Activated naive CD4-positive, alpha-beta T cell treated with anti-CD3 and anti-CD28 coated beads, Interleukin-2, amount 50 U/mL, for 72 hours (primary cell): Measurements from ENCODE around the gene ZNF155. TPM values are rescaled to one million over a fixed set of nuclear protein-coding genes. Genes with fewer than 3 reads are reported as not detected.

ENCODE experiments used
- ATAC-seq, 2 donors: fragments of 150-1000 bp; cut with Tn5 transposase; 2 replicates each; pipeline ENCODE4 v1.10.0; 2021; ENCODE audit warnings: mild to moderate bottlenecking in 2 of 2, moderate library complexity in 2 of 2
- DNase-seq, 2 donors: peaks; one replicate each; pipeline ENCODE4 v3.0.0; 2021 to 2022; ENCODE audit warnings: low spot score in 2 of 2
- H3K27ac Mint-ChIP-seq, 2 donors: one replicate each; pipeline ENCODE4 v1.8.0; 2022; ENCODE audit warnings: mild to moderate bottlenecking in 2 of 2, mixed read lengths in 2 of 2
- H3K36me3 Mint-ChIP-seq, 2 donors: one replicate each; pipeline ENCODE4 v1.8.0; 2022; ENCODE audit warnings: mixed read lengths in 2 of 2
- H3K9me3 Mint-ChIP-seq, 2 donors: one replicate each; pipeline ENCODE4 v1.8.0; 2022; ENCODE audit warnings: mixed read lengths in 2 of 2
- total RNA-seq, 2 donors: library from RNA; stranded (reverse); gene quantifications; one replicate each; pipeline ENCODE4 v1.2.3, GENCODE V29; 2022

ZNF155 gene
- total RNA-seq, 2 donors from 2014 or later, result 4.1 TPM

GRCh38 chr19:43984687-43985000 is 656 bp downstream of the ZNF155 start:
- DNase-seq, result no peak
- Mint-ChIP-seq H3K27ac (peak overlapping the region; percentile 88 to 95), H3K36me3 (peaks cover 14 to 29% of the 10 kb centered on the region in 2 donors), H3K9me3 (peaks cover 7 to 20% of the 10 kb centered on the region in 2 donors)
- ATAC-seq, result peak in 1 of 2 donors; percentile 37

DNA sequence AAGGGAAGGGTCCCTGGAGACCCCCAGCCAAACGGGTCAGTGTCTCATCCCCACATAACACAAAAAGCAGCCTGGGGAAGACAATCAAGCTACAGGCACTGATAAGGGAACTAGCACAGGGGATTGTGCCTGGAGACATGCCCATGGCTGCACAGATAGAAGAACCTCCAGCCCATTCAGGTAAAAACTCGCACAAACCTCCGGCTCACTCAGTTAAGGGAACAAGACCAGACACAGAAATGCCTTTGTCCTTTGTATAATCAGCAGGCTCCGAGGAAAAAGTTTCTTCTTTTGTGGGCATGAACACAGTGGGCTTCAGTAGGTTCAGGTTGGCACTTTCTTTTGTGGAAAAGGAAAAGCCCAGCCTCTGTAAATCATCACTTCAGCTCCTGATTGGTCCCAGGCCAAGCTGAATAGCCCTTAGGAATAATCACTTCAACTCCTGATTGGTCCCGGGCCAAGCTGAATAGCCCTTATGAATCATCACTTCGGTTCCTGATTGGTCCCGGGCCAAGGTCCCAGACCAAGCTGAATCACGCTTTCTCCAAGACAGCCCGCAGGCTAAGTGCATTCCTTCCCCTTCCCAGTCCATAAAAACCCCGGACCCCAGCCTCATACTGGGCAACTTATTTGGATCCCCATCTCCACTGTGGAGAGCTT is 13.8 kb downstream of the ZNF155 start:
- Mint-ChIP-seq H3K36me3 (peaks cover 51 to 66% of the 10 kb centered on the region in 2 donors), H3K9me3 (peaks cover 30 to 32% of the 10 kb centered on the region in 2 donors), H3K27ac (no peak overlapping the region)
- ATAC-seq (no peak), DNase-seq (no peak)

GRCh38 chr19:44002212-44002565 is 18.2 kb downstream of the ZNF155 start:
- H3K36me3 Mint-ChIP-seq, result peaks cover 47 to 60% of the 10 kb centered on the region in 2 donors
- peaks cover 25 to 28% of the 10 kb centered on the region in 2 donors for H3K9me3 Mint-ChIP-seq
- ATAC-seq (no peak), DNase-seq (no peak)
- H3K27ac Mint-ChIP-seq, result peak overlapping the region; percentile 95 to 96

DNA sequence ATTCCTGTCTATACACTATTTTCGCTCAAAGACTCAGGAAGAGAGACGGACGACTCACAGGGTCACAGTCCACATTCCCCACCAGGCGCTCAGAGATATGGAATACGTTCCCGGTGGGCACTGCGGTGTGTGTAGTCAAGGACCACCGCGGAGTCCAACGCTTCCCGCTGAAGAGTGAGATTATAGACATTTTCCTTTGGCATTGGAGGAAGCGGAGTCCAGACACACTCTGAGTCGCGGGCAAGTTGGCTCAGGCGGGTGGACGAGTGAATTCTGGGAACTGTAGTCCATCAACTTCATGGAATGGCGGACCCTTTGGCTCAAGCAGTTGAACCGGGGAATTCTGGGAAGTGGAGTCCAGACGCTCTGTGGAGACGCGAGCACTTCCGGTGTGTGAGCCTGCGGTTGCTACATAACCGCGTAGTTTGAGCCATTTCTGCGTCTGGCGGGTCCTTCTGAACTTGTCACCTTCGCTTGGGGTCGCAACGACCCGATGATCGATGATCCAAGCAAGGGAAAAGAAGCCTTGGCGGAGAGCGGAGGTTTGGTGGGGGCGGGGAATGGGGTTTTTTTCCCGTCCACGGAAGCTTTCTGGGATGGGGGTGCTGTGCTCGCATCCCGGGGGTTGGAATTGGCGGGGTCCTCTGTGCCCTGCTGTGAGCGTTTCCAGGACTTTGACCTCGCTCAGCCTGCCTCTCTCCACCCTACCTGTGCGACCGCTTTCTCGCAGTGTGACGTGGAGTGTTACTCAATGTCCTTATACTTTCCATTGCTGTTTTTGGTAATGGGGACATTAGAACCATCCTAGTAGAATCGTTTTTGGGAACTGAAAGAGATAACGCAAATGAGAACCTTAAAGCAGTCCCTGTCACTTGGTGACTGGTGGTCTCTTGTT is 18.8 kb downstream of the ZNF155 start, which contains the start of gene ZNF230:
Gene ZNF230, plus strand, starts transcription at position 392 of the 895 bp plus-strand sequence. CDS start 4,122 bp downstream, outside the sequence.
- Mint-ChIP-seq H3K9me3 (peaks cover 27 to 34% of the 10 kb centered on the region in 2 donors), H3K36me3 (peaks cover 49 to 60% of the 10 kb centered on the region in 2 donors), H3K27ac (peak within 1 kb of the TSS; percentile 95 to 96)
- ATAC-seq (peak; percentile 93 to 100), DNase-seq (peak; percentile 70 to 80)

- peak in 1 of 2 donors; percentile 35 for ATAC-seq
- DNase-seq, result no peak
- H3K9me3 Mint-ChIP-seq, result peaks cover 28 to 35% of the 10 kb centered on the region in 2 donors
- peaks cover 51 to 60% of the 10 kb centered on the region in 2 donors for H3K36me3 Mint-ChIP-seq
- H3K27ac Mint-ChIP-seq, result peak overlapping the region; percentile 44 to 96
Observed at GRCh38 chr19:44003461-44004009, 19.5 kb downstream of the ZNF155 start.

- no peak overlapping the region for H3K27ac Mint-ChIP-seq
- peaks cover 71 to 75% of the 10 kb centered on the region in 2 donors for H3K36me3 Mint-ChIP-seq
- ATAC-seq (no peak), DNase-seq (no peak)
- H3K9me3 Mint-ChIP-seq, result peaks cover 35 to 46% of the 10 kb centered on the region in 2 donors
Observed at GRCh38 chr19:44005973-44006372, 22.0 kb downstream of the ZNF155 start.

- ATAC-seq (no peak), DNase-seq (no peak)
- peaks cover 42 to 49% of the 10 kb centered on the region in 2 donors for H3K9me3 Mint-ChIP-seq
- peaks cover 76 to 82% of the 10 kb centered on the region in 2 donors for H3K36me3 Mint-ChIP-seq
- no peak overlapping the region for H3K27ac Mint-ChIP-seq
Observed at GRCh38 chr19:44007473-44007872, 23.5 kb downstream of the ZNF155 start.

- H3K27ac Mint-ChIP-seq, result no peak overlapping the region
- peaks cover 40 to 65% of the 10 kb centered on the region in 2 donors for H3K9me3 Mint-ChIP-seq
- H3K36me3 Mint-ChIP-seq, result peaks cover 78 to 92% of the 10 kb centered on the region in 2 donors
- ATAC-seq (no peak), DNase-seq (no peak)
Observed at GRCh38 chr19:44010468-44010867, 26.5 kb downstream of the ZNF155 start.

GRCh38 chr19:44019498-44019897 is 35.5 kb downstream of the ZNF155 start:
- H3K9me3 Mint-ChIP-seq, result peaks cover 26 to 27% of the 10 kb centered on the region in 2 donors
- no peak for ATAC-seq
- DNase-seq, result no peak
- H3K36me3 Mint-ChIP-seq, result peaks cover 14 to 48% of the 10 kb centered on the region in 2 donors
- no peak overlapping the region for H3K27ac Mint-ChIP-seq

- no peak for ATAC-seq
- Mint-ChIP-seq H3K27ac (no peak overlapping the region), H3K9me3 (peaks cover 27 to 28% of the 10 kb centered on the region in 2 donors), H3K36me3 (peaks cover 26 to 55% of the 10 kb centered on the region in 2 donors)
- no peak for DNase-seq
Observed at GRCh38 chr19:44021221-44021620, 37.2 kb downstream of the ZNF155 start.

DNA sequence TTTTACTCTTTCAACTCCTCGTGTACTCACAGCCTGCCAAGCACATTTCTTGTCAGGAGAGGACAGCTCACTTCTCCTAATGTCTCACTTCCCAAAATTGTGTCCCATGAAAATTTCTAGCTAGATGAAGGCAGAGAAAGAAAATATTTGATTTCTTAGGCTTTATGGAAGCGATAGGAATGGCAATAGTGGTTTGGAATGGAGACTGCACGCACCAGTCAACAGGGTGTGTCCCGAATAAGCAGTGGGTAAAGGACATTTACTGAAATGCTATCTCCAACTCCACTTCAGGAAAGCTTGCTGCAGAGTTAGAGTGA is 40.9 kb downstream of the ZNF155 start:
- ATAC-seq (no peak), DNase-seq (no peak)
- Mint-ChIP-seq H3K27ac (peak overlapping the region in 1 of 2 donors; percentile 86), H3K9me3 (peaks cover 21 to 25% of the 10 kb centered on the region in 2 donors), H3K36me3 (peaks cover 54 to 58% of the 10 kb centered on the region in 2 donors)

DNA sequence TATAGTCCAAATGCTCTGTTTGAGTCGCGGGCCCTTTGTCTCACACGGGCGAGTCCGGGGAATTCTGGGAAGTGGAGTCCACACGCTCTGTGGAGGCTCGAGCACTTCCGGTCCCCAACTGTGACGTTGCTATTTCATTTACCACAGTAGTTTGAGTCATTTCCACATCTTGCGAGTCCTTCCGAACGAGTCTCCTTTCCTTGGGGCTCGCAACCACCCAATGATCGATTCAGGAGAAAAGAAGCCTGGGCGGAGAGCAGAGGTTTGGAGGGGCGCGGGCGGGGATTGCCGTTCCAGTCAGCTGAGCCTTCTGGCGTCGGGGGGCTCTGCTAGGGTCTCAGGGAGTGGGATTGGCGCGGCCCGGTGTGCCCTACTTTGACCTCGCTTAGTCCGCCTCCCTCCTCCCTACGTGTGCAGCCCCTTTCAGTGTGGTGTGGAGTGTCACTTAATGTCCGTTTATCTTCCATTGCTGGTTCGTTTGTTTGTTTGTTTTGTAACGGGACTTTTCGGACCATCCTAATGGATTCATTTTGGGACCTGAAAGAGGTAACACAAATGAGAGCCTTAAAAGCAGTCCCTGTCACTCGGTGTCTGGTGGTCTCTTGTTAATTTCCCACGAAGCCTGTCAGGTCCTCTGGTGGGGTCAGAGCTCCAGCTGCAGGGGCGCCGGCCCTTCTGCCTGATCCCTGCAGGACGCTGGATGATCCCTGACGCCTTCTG is 41.4 kb downstream of the ZNF155 start, which contains the start of gene ZNF222:
Gene ZNF222, plus strand, starts transcription at position 163 of the 720 bp plus-strand sequence. Its CDS starts 58 bp downstream, at position 221.
- H3K36me3 Mint-ChIP-seq, result peaks cover 59% of the 10 kb centered on the region in 2 donors
- peak; percentile 100 for ATAC-seq
- peak; percentile 69 to 76 for DNase-seq
- H3K27ac Mint-ChIP-seq, result peak within 1 kb of the TSS; percentile 86
- H3K9me3 Mint-ChIP-seq, result peaks cover 18 to 26% of the 10 kb centered on the region in 2 donors

DNA sequence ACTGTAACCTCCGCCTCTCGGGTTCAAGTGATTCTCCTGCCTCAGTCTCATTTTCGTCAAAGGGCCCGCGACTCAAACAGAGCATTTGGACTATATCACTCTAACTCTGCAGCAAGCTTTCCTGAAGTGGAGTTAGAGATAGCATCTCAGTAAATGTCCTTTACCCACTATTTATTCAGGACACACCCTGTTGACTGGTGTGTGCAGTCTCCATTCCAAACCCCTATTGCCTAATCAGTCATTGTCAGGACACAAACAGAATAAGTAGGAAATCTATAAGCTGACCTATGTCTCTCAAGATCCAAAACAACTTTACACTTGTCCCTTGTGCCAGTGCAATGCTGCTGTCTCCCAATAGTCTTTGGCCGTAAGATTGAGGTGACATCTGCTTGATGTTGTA is 42.6 kb downstream of the ZNF155 start:
- H3K9me3 Mint-ChIP-seq, result peaks cover 22 to 27% of the 10 kb centered on the region in 2 donors

GRCh38 chr19:44032001-44032610 is 48.1 kb downstream of the ZNF155 start:
- DNase-seq, result no peak
- peaks cover 87 to 89% of the 10 kb centered on the region in 2 donors for H3K36me3 Mint-ChIP-seq
- no peak overlapping the region for H3K27ac Mint-ChIP-seq
- peaks cover 65 to 66% of the 10 kb centered on the region in 2 donors for H3K9me3 Mint-ChIP-seq
- no peak for ATAC-seq

More for the DNA sequence above, 42.6 kb downstream of the ZNF155 start:
- ATAC-seq (no peak), DNase-seq (no peak)
- H3K27ac Mint-ChIP-seq, result no peak overlapping the region
- H3K36me3 Mint-ChIP-seq, result peaks cover 63 to 71% of the 10 kb centered on the region in 2 donors

- Mint-ChIP-seq H3K36me3 (peaks cover 14 to 26% of the 10 kb centered on the region in 2 donors), H3K9me3 (peaks cover 36 to 48% of the 10 kb centered on the region in 2 donors), H3K27ac (no peak overlapping the region)
- ATAC-seq, result no peak
- DNase-seq, result no peak
Observed at GRCh38 chr19:44042147-44042546, 58.2 kb downstream of the ZNF155 start.
